ENCODE results near the gene NRAS.

GRCh38 chr1:114720492-114720891 is 3.9 kb upstream of the NRAS start:
- TF ChIP-seq CTCF (IDR thresholded peaks at IDR 0.05) (no peak), POLR2A (IDR thresholded peaks at IDR 0.05) (no peak)

All from testis (tissue), 2 donors.